GM06990 (cell line): Measurements from ENCODE around the gene GANC.

Source experiments
- DNase-seq: peaks from one replicate; pipeline ENCODE4 v3.0.0-alpha.2; 2011; ENCODE audit not compliant: insufficient read length; ENCODE audit errors: extremely low read depth
- H3K27me3 ChIP-seq: replicated peaks from 2 replicates; pipeline ENCODE4 v1.6.0; 2011; ENCODE audit warnings: low read length; ENCODE audit not compliant: control insufficient read depth, insufficient read depth
- H3K36me3 ChIP-seq: 2 replicates; pipeline ENCODE4 v1.5.1; 2011; ENCODE audit warnings: low read length; ENCODE audit not compliant: control insufficient read depth, insufficient read depth
- H3K4me3 ChIP-seq: replicated peaks from 2 replicates; pipeline ENCODE4 v1.5.1; 2011; ENCODE audit warnings: low read depth, mild to moderate bottlenecking, control low read depth, low read length
- TF ChIP-seq, protein P1 (sequence below): IDR thresholded peaks from 2 replicates; pipeline ENCODE4 v1.5.1; 2011; ENCODE audit warnings: low read length, control low read depth, mild to moderate bottlenecking, inconsistent platforms; ENCODE audit not compliant: insufficient read depth, poor library complexity, severe bottlenecking

Gene GANC

GRCh38 chr15:42405863-42406482 lies 133.0 kb downstream of the GANC start:
- DNase-seq: no peak
- Histone ChIP-seq H3K27me3 (no peaks in the 10 kb centered on the region), H3K36me3 (peaks cover 2% of the 10 kb centered on the region), H3K4me3 (no peak overlapping the region)
- TF ChIP-seq, protein P1, sequence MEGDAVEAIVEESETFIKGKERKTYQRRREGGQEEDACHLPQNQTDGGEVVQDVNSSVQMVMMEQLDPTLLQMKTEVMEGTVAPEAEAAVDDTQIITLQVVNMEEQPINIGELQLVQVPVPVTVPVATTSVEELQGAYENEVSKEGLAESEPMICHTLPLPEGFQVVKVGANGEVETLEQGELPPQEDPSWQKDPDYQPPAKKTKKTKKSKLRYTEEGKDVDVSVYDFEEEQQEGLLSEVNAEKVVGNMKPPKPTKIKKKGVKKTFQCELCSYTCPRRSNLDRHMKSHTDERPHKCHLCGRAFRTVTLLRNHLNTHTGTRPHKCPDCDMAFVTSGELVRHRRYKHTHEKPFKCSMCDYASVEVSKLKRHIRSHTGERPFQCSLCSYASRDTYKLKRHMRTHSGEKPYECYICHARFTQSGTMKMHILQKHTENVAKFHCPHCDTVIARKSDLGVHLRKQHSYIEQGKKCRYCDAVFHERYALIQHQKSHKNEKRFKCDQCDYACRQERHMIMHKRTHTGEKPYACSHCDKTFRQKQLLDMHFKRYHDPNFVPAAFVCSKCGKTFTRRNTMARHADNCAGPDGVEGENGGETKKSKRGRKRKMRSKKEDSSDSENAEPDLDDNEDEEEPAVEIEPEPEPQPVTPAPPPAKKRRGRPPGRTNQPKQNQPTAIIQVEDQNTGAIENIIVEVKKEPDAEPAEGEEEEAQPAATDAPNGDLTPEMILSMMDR: no peak
